Fibroblast of the aortic adventitia (primary cell): Measurements from ENCODE around the gene REEP3. TPM values are rescaled to one million over a fixed set of nuclear protein-coding genes. Genes with fewer than 3 reads are reported as not detected.
A peak's percentile ranks its signal among the peaks of the same experiment; 100 is the strongest.

ENCODE experiments used
- DNase-seq: peaks from one replicate; pipeline ENCODE4 v3.0.0-alpha.2; 2010; ENCODE audit warnings: low read depth
- H3K4me3 ChIP-seq: 2 replicates; pipeline ENCODE4 v1.5.1; 2011; ENCODE audit warnings: low read depth, mild to moderate bottlenecking, control low read depth, low read length, moderate library complexity
- total RNA-seq: library from RNA; depleted of rRNA; stranded (reverse); fragments of >200 nt; gene quantifications from 2 replicates; pipeline ENCODE4 v1.2.3, GENCODE V29; 2012; ENCODE audit warnings: low replicate concordance
- TF ChIP-seq, protein P1 (sequence below): IDR thresholded peaks from 2 replicates; pipeline ENCODE4 v1.5.1; 2011; ENCODE audit warnings: mild to moderate bottlenecking, low read length, control low read depth, inconsistent platforms; ENCODE audit not compliant: insufficient read depth

REEP3 gene
- total RNA-seq, 1 donor: 95.1 TPM

DNA sequence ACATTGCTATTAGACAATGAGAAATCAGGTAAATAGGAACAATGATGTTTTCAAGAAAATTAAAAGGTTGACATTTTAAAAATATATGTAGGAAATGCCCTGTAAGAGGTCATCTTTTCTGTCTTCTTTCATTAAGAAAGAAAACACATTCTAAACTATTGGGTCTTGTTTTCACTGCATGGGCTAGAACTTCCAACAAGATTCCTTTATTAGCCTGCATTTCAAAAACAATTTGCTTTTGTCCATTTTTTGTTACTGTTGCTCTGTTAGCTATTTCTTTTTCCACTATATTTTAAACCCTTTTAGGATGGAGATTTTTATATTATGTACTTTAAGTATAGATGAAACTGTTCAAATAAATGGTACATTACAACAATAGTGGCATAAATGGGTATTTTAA is 9.2 kb downstream of the REEP3 start:
- TF ChIP-seq, protein P1, sequence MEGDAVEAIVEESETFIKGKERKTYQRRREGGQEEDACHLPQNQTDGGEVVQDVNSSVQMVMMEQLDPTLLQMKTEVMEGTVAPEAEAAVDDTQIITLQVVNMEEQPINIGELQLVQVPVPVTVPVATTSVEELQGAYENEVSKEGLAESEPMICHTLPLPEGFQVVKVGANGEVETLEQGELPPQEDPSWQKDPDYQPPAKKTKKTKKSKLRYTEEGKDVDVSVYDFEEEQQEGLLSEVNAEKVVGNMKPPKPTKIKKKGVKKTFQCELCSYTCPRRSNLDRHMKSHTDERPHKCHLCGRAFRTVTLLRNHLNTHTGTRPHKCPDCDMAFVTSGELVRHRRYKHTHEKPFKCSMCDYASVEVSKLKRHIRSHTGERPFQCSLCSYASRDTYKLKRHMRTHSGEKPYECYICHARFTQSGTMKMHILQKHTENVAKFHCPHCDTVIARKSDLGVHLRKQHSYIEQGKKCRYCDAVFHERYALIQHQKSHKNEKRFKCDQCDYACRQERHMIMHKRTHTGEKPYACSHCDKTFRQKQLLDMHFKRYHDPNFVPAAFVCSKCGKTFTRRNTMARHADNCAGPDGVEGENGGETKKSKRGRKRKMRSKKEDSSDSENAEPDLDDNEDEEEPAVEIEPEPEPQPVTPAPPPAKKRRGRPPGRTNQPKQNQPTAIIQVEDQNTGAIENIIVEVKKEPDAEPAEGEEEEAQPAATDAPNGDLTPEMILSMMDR: no peak
- no peak overlapping the region for H3K4me3 ChIP-seq
- DNase-seq: no peak

DNA sequence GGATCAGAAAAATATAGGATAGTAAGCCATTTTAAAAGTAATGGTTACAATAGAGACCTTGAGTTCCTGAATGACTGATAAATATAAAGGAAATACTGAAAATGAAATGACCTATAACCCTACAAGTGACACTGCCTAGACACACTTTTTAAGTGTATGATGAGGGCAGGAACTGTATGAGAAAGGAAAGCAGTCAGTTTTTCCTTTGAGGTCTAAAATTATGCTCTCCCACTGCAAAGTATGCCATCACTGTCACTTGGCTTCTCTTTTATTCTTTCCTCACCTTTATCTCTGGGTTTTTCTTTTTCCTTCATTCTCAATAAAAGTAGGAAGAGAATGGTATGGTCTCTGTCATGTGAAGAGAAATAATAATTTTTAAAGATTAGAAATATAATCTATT is 13.5 kb downstream of the REEP3 start:
- H3K4me3 ChIP-seq: no peak overlapping the region
- no peak for DNase-seq
- TF ChIP-seq, protein P1: no peak

DNA sequence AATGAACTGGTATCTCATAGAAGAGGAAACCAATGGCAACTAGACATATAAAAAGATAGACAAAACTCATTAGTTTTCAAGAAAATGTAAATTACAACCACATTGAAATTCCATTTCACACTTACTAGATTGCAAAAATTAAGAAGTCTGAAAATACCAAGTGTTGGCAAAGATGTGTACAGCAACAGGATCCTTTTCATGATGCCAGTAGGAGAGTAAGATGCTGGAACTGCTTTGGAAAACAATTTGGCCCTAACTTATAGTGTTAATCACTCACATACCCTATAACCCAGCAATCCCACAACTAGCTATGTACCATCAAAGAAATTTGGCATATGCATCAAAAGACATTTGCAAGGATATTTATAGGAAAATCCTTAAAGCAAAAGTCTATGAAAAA is 15.5 kb downstream of the REEP3 start:
- no peak for DNase-seq
- no peak overlapping the region for H3K4me3 ChIP-seq
- TF ChIP-seq, protein P1: no peak

DNA sequence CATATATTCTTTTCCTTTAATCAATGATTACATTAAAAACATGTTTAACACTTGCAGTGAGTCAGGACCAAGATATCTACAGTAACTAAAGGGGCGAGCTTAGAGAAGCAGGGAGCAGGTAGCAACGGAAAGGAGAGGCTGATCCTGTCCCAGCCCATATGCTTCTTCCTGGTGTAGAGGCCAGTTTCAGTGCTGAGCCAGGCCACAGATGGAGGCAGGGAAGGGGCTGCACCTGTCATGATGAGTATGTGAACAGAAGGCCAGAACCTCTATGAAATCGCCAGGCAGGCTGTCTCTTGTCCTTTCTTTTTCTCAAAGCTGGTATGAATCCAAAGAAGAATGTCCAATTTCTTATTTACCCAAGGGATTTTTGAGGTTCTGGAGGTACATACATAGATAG is 16.3 kb downstream of the REEP3 start:
- DNase-seq: no peak
- TF ChIP-seq, protein P1: no peak
- H3K4me3 ChIP-seq: no peak overlapping the region

DNA sequence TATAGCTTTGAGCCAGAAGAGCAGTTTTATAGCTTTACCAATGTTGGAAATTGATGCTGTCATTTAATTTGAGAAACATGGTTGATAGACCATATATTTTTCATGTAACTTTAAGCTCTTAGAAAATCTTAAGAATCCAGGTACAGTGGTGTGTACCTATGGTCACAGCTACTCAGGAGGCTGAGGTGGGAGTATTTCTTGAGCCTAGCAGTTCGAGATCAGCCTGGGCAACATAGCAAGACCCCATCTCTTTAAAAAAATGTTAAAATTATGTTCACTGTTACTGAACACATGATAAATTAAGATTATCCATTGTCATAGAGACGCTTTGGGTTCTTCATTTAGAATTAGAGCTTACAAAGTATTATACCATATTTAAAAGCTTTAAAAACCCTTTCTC is 18.2 kb downstream of the REEP3 start:
- TF ChIP-seq, protein P1: no peak
- DNase-seq: no peak
- H3K4me3 ChIP-seq: no peak overlapping the region

DNA sequence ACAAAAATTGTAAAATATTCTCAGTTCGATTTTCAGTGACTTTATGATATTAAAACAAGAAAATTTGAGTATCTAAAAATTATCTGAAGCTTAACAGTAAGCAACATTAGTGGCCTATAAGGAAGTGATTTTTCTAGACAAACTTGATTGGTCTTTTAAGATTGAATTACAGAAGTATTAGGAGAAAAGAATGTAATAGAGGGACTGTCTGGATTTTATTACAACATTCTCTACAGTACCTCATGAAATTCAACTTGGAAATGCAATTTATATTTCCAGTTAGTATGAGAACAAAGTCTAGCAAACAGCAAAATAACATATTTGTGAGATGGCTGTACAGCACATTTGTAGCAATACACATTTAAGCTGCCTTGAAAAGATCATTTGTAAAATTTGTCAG is 18.8 kb downstream of the REEP3 start:
- TF ChIP-seq, protein P1: no peak
- no peak overlapping the region for H3K4me3 ChIP-seq
- no peak for DNase-seq

DNA sequence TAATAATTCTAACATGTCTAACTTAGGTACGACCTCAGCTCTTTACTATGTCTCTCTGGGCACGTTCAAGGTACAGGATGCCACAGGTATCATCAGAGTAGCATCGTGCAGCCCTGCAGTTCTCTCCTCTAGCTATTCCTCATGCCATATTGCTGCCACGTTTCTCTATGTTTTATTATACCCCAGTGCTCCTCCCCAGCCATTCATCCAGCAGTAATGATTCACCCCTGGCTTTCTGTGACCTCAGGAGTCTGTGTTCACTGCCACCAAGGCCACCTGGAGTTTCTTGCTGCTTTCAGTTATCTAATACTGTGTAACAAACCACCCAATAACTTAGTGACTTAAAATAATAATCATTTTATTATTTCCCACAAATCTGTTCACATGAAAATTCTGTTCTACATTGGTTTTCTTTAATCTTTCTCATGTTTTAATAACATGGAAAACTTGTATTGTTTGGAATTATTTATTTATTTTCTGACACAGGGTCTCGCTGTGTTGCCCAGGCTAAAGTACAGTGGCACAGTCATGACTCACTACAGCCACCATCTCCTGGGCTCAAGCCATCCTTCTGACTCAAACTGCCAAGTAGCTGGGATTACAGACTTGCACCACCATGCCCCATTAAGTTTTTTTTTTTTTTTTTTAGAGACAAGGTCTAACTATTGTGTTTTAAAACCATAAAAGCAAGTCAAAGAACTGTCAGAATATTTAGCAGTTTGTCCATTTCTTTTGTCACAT is 21.8 kb downstream of the REEP3 start:
- no peak overlapping the region for H3K4me3 ChIP-seq
- TF ChIP-seq, protein P1: no peak
- DNase-seq: peak; percentile 35
